ENCODE measurements around the gene DPP8. TPM values are rescaled to one million over a fixed set of nuclear protein-coding genes. Genes with fewer than 3 reads are reported as not detected.
A peak's percentile ranks its signal among the peaks of the same experiment; 100 is the strongest.

The DPP8 gene
- polyA plus RNA-seq, 1 of the 3 experiments (the other 2 are of a cell fraction): 14.1 TPM

DNA sequence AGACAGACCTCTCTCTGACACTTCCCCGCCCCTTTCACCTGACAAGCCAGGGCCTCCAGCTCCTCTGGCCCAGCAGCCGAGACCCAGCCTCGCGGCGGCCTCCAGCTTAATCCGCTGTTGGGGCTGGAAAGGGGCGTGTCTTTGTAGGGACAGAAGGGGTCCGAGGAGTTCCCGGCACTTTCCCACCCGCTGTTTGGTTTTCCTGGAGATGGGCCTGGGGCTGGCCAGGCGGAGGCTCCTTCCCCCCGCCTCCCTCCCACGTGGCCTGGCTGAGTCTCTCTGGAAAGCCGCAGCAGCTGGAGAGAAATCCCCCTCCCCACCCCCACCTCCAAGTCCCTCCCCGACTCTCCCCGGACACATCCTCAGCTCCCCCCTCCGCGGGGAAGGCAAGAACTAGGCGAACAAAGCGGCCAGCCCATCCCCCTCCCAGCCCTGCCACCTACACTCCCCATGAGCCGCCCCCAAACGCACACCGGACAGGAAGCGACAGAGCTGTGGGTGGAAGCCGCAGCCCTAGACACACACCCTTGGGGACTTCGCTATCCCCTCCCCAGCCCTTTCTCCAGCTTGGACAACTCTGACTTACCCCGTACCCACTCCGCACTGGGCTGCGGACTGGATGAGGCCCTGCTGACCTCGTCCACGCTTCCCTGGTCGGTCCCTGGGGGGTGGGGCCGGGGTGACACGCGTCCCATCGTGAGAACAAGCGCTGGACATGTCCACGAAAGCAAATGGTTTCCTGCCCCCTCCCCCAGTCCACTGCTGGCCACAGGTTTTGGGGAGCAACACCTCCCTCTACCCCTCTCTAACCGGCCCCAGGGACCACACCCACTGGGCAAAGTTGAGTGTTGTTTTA is 95.9 kb downstream of the DPP8 start (continued):
- TF ChIP-seq, protein P1, sequence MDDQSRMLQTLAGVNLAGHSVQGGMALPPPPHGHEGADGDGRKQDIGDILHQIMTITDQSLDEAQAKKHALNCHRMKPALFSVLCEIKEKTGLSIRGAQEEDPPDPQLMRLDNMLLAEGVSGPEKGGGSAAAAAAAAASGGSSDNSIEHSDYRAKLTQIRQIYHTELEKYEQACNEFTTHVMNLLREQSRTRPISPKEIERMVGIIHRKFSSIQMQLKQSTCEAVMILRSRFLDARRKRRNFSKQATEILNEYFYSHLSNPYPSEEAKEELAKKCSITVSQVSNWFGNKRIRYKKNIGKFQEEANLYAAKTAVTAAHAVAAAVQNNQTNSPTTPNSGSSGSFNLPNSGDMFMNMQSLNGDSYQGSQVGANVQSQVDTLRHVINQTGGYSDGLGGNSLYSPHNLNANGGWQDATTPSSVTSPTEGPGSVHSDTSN (IDR thresholded peaks at IDR 0.05): no peak
- no peak for TF ChIP-seq FOXJ3 (CRISPR knock-in tag; IDR thresholded peaks at IDR 0.05)

DNA sequence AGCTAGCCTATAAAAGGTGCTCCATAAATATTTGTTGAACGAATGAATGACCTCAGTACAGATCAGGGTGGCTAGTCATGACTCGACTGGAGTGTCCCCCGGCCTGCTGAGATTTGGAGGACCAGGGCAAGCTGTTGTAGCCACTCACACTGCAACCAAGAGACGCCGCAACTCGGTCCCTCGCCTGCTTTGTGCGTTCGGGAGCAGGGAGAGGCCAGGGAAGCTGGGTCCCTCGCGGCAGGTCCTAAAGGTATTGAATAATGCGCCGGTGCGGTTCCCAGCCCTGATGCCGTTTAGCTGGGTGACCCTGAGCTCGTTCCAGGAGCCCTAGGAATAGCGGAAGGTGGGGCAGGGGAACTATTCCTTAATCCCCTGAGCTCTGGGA is 96.5 kb downstream of the DPP8 start:
- WGBS (ENCODE audit: low lambda C conversion rate): 92% methylated on average over 17 of the region's 17 CpGs
- Histone ChIP-seq H3K79me2 (ENCODE audit: insufficient read depth) (no peaks in the 10 kb centered on the region), H3K27me3 (ENCODE audit: insufficient read depth) (no peaks in the 10 kb centered on the region), H3K4me3 (ENCODE audit: low read depth in 2 of 2, low read length in 1 of 2) (no peak overlapping the region), H4K20me1 (ENCODE audit: insufficient read depth) (no peaks in the 10 kb centered on the region), H3F3A (replicated peaks; ENCODE audit: insufficient read depth) (no peaks in the 10 kb centered on the region), H3K4me2 (no peak overlapping the region), H3K9me2 (no peaks in the 10 kb centered on the region), H3K4me1 (ENCODE audit: control insufficient read depth in 1 of 2, insufficient read depth in 2 of 2, low read depth in 1 of 2, low read length in 1 of 2) (peaks cover 9 to 13% of the 10 kb centered on the region in 2 experiments; a peak in 3 of 4 replicates), H3K36me3 (replicated peaks in 1 of 2; ENCODE audit: control insufficient read depth in 1 of 2, insufficient read depth in 2 of 2, low read length in 1 of 2) (no peaks in the 10 kb centered on the region), H3K9me3 (no peaks in the 10 kb centered on the region), H3K9ac (no peak overlapping the region), H2AFZ (ENCODE audit: low read depth) (no peak overlapping the region), H3K27ac (ENCODE audit: low read depth in 2 of 2, low read length in 1 of 2) (no peak overlapping the region)
- CTCF ChIA-PET: interaction anchor here (0.9 to 7.4 kb wide), 9 partner anchors 13 to 116 kb away, joined by 3 to 71 read pairs (median 3); partner anchors contain the start of gene RNU5B-1
- POLR2A ChIA-PET: interaction anchor here (1.5 kb wide), 1 partner anchor 116 kb away, joined by 6 read pairs; the partner anchor contains the start of gene RNU5B-1
- DNase-seq: no peak
- TF ChIP-seq RFX5 (IDR thresholded peaks at IDR 0.05; ENCODE audit: low read length): no peak
- TF ChIP-seq POLR2AphosphoS5 (IDR thresholded peaks at IDR 0.05; ENCODE audit: low read depth, low read length): no peak

DNA sequence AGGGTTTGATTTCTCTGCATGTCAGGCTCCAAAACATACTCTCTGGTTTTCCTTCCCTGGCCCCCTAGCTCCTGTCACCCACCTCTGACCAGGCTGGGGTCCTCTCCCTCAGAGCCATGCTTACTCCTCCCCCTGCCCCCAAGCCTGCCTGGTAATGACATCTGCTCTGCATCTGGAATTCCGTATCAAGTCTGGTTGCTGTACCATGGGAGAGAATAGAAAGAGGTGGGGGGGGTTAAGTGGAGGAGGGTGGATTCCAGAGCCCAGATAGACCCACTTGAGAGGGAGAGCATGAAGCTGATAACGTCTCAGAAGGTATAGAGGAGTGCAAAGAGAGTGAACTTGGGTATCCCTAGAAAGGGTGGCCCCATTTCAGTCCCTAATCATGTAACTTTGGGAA is 98.9 kb downstream of the DPP8 start:
- no peaks in the 10 kb centered on the region for H3F3A ChIP-seq (replicated peaks; ENCODE audit: insufficient read depth)
- no peaks in the 10 kb centered on the region for H3K79me2 ChIP-seq (ENCODE audit: insufficient read depth)
- peaks cover 9 to 13% of the 10 kb centered on the region in 2 experiments; a peak in 3 of 4 replicates for H3K4me1 ChIP-seq (ENCODE audit: control insufficient read depth in 1 of 2, insufficient read depth in 2 of 2, low read depth in 1 of 2, low read length in 1 of 2)
- DNase-seq: peak; percentile 78
- TF ChIP-seq REST (IDR thresholded peaks at IDR 0.05; ENCODE audit: low read depth, low read length): no peak
- TF ChIP-seq, protein P2, sequence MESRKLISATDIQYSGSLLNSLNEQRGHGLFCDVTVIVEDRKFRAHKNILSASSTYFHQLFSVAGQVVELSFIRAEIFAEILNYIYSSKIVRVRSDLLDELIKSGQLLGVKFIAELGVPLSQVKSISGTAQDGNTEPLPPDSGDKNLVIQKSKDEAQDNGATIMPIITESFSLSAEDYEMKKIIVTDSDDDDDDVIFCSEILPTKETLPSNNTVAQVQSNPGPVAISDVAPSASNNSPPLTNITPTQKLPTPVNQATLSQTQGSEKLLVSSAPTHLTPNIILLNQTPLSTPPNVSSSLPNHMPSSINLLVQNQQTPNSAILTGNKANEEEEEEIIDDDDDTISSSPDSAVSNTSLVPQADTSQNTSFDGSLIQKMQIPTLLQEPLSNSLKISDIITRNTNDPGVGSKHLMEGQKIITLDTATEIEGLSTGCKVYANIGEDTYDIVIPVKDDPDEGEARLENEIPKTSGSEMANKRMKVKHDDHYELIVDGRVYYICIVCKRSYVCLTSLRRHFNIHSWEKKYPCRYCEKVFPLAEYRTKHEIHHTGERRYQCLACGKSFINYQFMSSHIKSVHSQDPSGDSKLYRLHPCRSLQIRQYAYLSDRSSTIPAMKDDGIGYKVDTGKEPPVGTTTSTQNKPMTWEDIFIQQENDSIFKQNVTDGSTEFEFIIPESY (IDR thresholded peaks at IDR 0.05; ENCODE audit: borderline replicate concordance, low read depth): no peak
- no peak for TF ChIP-seq POLR2AphosphoS5 (IDR thresholded peaks at IDR 0.05; ENCODE audit: low read depth, low read length)
- TF ChIP-seq SIN3A (IDR thresholded peaks at IDR 0.05; ENCODE audit: borderline replicate concordance, low read depth, low read length): no peak
- no peak for TF ChIP-seq RXRA (IDR thresholded peaks at IDR 0.05; ENCODE audit: borderline replicate concordance, low read depth)
- TF ChIP-seq FOXJ3 (CRISPR knock-in tag; IDR thresholded peaks at IDR 0.05): no peak
- TF ChIP-seq, protein P1 (IDR thresholded peaks at IDR 0.05): no peak
- H3K36me3 ChIP-seq (replicated peaks in 1 of 2; ENCODE audit: control insufficient read depth in 1 of 2, insufficient read depth in 2 of 2, low read length in 1 of 2): no peaks in the 10 kb centered on the region
- H3K4me2 ChIP-seq: no peak overlapping the region
- ChIA-PET POLR2A (no interaction called here), CTCF (interaction anchor here (0.6 to 7.4 kb wide), 3 partner anchors 18 to 44 kb away, joined by 3 to 71 read pairs (median 8); no protein-coding TSS in a partner anchor)
- no peaks in the 10 kb centered on the region for H3K9me3 ChIP-seq
- no peaks in the 10 kb centered on the region for H3K27me3 ChIP-seq (ENCODE audit: insufficient read depth)
- no peaks in the 10 kb centered on the region for H4K20me1 ChIP-seq (ENCODE audit: insufficient read depth)
- H2AFZ ChIP-seq (ENCODE audit: low read depth): no peak overlapping the region
- no peak overlapping the region for H3K27ac ChIP-seq (ENCODE audit: low read depth in 2 of 2, low read length in 1 of 2)
- H3K9ac ChIP-seq: no peak overlapping the region
- WGBS (ENCODE audit: low lambda C conversion rate): 62% methylated on average over 2 of the region's 2 CpGs
- H3K4me3 ChIP-seq (ENCODE audit: low read depth in 2 of 2, low read length in 1 of 2): no peak overlapping the region
- no peaks in the 10 kb centered on the region for H3K9me2 ChIP-seq
